Endothelial cell of hepatic sinusoid (primary cell): ENCODE measurements around the gene CLEC16A.

Experiments used
- in situ Hi-C: cut with HindIII; loops from 2 replicates; pipeline ENCODE4 v1.10.0; 2017; ENCODE audit warnings: low sequenced_read_pairs

Gene CLEC16A

GRCh38 chr16:11032000-11032921 is 87.9 kb downstream of the CLEC16A start:
- in situ Hi-C loops = no loop called here

GRCh38 chr16:11032922-11033291 is 88.5 kb downstream of the CLEC16A start:
- in situ Hi-C loops = no loop called here

GRCh38 chr16:11033629-11034420 is 89.5 kb downstream of the CLEC16A start:
- in situ Hi-C loops = no loop called here

- in situ Hi-C loops = no loop called here
Measured at GRCh38 chr16:11034481-11034931, 90.1 kb downstream of the CLEC16A start.

GRCh38 chr16:11035096-11035495 is 90.7 kb downstream of the CLEC16A start:
- in situ Hi-C loops = no loop called here

- in situ Hi-C loops = no loop called here
Measured at GRCh38 chr16:11036040-11036439, 91.7 kb downstream of the CLEC16A start.

- in situ Hi-C loops = no loop called here
Measured at GRCh38 chr16:11036868-11037410, 92.6 kb downstream of the CLEC16A start.

- in situ Hi-C loops = no loop called here
Measured at GRCh38 chr16:11038305-11038704, 93.9 kb downstream of the CLEC16A start.

- in situ Hi-C loops = no loop called here
Measured at GRCh38 chr16:11038777-11039176, 94.4 kb downstream of the CLEC16A start.

GRCh38 chr16:11039726-11040125 is 95.4 kb downstream of the CLEC16A start:
- in situ Hi-C loops = no loop called here

GRCh38 chr16:11042191-11042590 is 97.8 kb downstream of the CLEC16A start:
- in situ Hi-C loops = no loop called here

- in situ Hi-C loops = no loop called here
Measured at GRCh38 chr16:11045441-11045840, 101.1 kb downstream of the CLEC16A start.

GRCh38 chr16:11045846-11046245 is 101.5 kb downstream of the CLEC16A start:
- in situ Hi-C loops = no loop called here

- in situ Hi-C loops = no loop called here
Measured at GRCh38 chr16:11046382-11046931, 102.1 kb downstream of the CLEC16A start.

- in situ Hi-C loops = no loop called here
Measured at GRCh38 chr16:11047057-11047456, 102.7 kb downstream of the CLEC16A start.

- in situ Hi-C loops = no loop called here
Measured at GRCh38 chr16:11047939-11048800, 103.8 kb downstream of the CLEC16A start.

- in situ Hi-C loops = loop anchor here (5.0 kb wide), 1 partner anchor 97 kb away; no protein-coding TSS in a partner anchor
Measured at GRCh38 chr16:11049396-11050059, 105.2 kb downstream of the CLEC16A start.

GRCh38 chr16:11050536-11050935 is 106.2 kb downstream of the CLEC16A start:
- in situ Hi-C loops = loop anchor here (5.0 kb wide), 1 partner anchor 98 kb away; no protein-coding TSS in a partner anchor

GRCh38 chr16:11050944-11051343 is 106.6 kb downstream of the CLEC16A start:
- in situ Hi-C loops = loop anchor here (5.0 kb wide), 1 partner anchor 99 kb away; no protein-coding TSS in a partner anchor
